IMR-90 (cell line): ENCODE measurements around the gene ARHGAP24. TPM values are rescaled to one million over a fixed set of nuclear protein-coding genes. Genes with fewer than 3 reads are reported as not detected.

Experiments used
- ATAC-seq: fragments of 200-7000 bp; cut with Tn5 transposase; 2 replicates; pipeline ENCODE4 v1.9.1; 2020; ENCODE audit warnings: low read depth, mild to moderate bottlenecking, moderate library complexity
- BruUV-seq: library from RNA; stranded (reverse); fragments of 400-500 nt; replicated peaks from 2 replicates; lab custom pipeline; 2021; lab: Mats Ljungman, UMichigan
- CTCF ChIA-PET: fragments of 300-600 bp; formaldehyde crosslinking; extraction: SDS; loops from one replicate; lab custom pipeline; 2021; ENCODE audit warnings: antibody characterized with exemption; lab: Yijun Ruan, JAX
- POLR2A ChIA-PET: fragments of 300-600 bp; sonication (Branson Sonifier 250); formaldehyde crosslinking; loops from one replicate; lab custom pipeline; 2022; ENCODE audit warnings: antibody characterized with exemption; ENCODE audit not compliant: unreplicated experiment; lab: Charles Lee
- DNase-seq: peaks from one replicate; pipeline ENCODE4 v3.0.0; 2013
- H2AFZ ChIP-seq: replicated peaks from 2 replicates; pipeline ENCODE3; 2013; ENCODE audit warnings: low read length, mild to moderate bottlenecking; ENCODE audit not compliant: poor library complexity
- H2AK5ac ChIP-seq: 2 replicates; pipeline ENCODE4 v1.6.1; 2013; ENCODE audit warnings: low read depth, low read length, inconsistent platforms
- H2AK9ac ChIP-seq: replicated peaks from 2 replicates; pipeline ENCODE3; 2013; ENCODE audit warnings: mild to moderate bottlenecking, low read depth, low read length, moderate library complexity; ENCODE audit not compliant: poor library complexity
- H2BK120ac ChIP-seq: 2 replicates; pipeline ENCODE4 v1.6.1; 2013; ENCODE audit warnings: low read depth, low read length, inconsistent platforms
- H2BK15ac ChIP-seq: 3 replicates; pipeline ENCODE4 v1.6.1; 2013; ENCODE audit warnings: low read depth, low read length, inconsistent platforms
- H2BK20ac ChIP-seq: 2 replicates; pipeline ENCODE4 v1.6.1; 2013; ENCODE audit warnings: low read depth, mild to moderate bottlenecking, inconsistent platforms, low read length, moderate library complexity
- H2BK5ac ChIP-seq: 2 replicates; pipeline ENCODE4 v1.6.1; 2013; ENCODE audit warnings: mild to moderate bottlenecking, low read depth, low read length, inconsistent platforms; ENCODE audit not compliant: poor library complexity, severe bottlenecking
- H3K14ac ChIP-seq: replicated peaks from 2 replicates; pipeline ENCODE4 v1.6.1; 2013; ENCODE audit warnings: low read depth, low read length, inconsistent platforms
- H3K18ac ChIP-seq: 2 replicates; pipeline ENCODE4 v1.6.1; 2013; ENCODE audit warnings: low read depth, low read length, control low read depth
- H3K23ac ChIP-seq: 2 replicates; pipeline ENCODE4 v1.6.1; 2013; ENCODE audit warnings: low read depth, low read length, inconsistent platforms
- H3K27ac ChIP-seq: 2 replicates; pipeline ENCODE4 v1.5.1; 2013; ENCODE audit warnings: mild to moderate bottlenecking, control low read depth, low read length; ENCODE audit not compliant: insufficient read depth
- H3K27me3 ChIP-seq: 2 replicates; pipeline ENCODE4 v1.6.1; 2013; ENCODE audit warnings: low read length; ENCODE audit not compliant: control insufficient read depth, insufficient read depth
- H3K36me3 ChIP-seq: 2 replicates; pipeline ENCODE4 v1.6.1; 2013; ENCODE audit warnings: low read length, mixed read lengths; ENCODE audit not compliant: control insufficient read depth, insufficient read depth
- H3K4ac ChIP-seq: 2 replicates; pipeline ENCODE4 v1.6.1; 2013; ENCODE audit warnings: low read depth, low read length, inconsistent platforms
- H3K4me1 ChIP-seq: 2 replicates; pipeline ENCODE4 v1.6.1; 2013; ENCODE audit warnings: low read length, mixed read lengths; ENCODE audit not compliant: control insufficient read depth, insufficient read depth
- H3K4me2 ChIP-seq: 2 replicates; pipeline ENCODE4 v1.6.1; 2013; ENCODE audit warnings: low read depth, mild to moderate bottlenecking, control low read depth, low read length, moderate library complexity
- H3K4me3 ChIP-seq: 2 replicates; pipeline ENCODE4 v1.5.1; 2013; ENCODE audit warnings: low read depth, mild to moderate bottlenecking, control low read depth, low read length, moderate library complexity; ENCODE audit not compliant: insufficient read depth
- H3K56ac ChIP-seq: 2 replicates; pipeline ENCODE4 v1.6.1; 2013; ENCODE audit warnings: low read length, inconsistent platforms; ENCODE audit not compliant: insufficient read depth; ENCODE audit errors: extremely low read depth
- H3K79me1 ChIP-seq, 2 experiments: 2 replicates each; pipeline ENCODE4 v1.6.1; 2013; ENCODE audit warnings: low read length in 2 of 2, inconsistent platforms in 1 of 2, low read depth in 1 of 2
- H3K9ac ChIP-seq: 2 replicates; pipeline ENCODE4 v1.6.1; 2013; ENCODE audit warnings: low read depth, low read length, control low read depth
- H3K9me1 ChIP-seq: 2 replicates; pipeline ENCODE4 v1.6.1; 2013; ENCODE audit warnings: low read length, inconsistent platforms; ENCODE audit not compliant: insufficient read depth
- H3K9me3 ChIP-seq: 2 replicates; pipeline ENCODE4 v1.6.1; 2013; ENCODE audit warnings: low read length; ENCODE audit not compliant: control insufficient read depth, insufficient read depth
- H4K20me1 ChIP-seq: 2 replicates; pipeline ENCODE4 v1.6.1; 2013; ENCODE audit warnings: low read length, inconsistent platforms; ENCODE audit not compliant: insufficient read depth
- H4K5ac ChIP-seq: 2 replicates; pipeline ENCODE4 v1.6.1; 2013; ENCODE audit warnings: mild to moderate bottlenecking, low read depth, low read length, control low read depth
- H4K8ac ChIP-seq, 2 experiments: 2 replicates each; pipeline ENCODE4 v1.6.1; 2013; ENCODE audit warnings: low read depth in 2 of 2, low read length in 2 of 2, control low read depth in 1 of 2, inconsistent platforms in 1 of 2
- H4K91ac ChIP-seq: 2 replicates; pipeline ENCODE4 v1.6.1; 2013; ENCODE audit warnings: low read depth, low read length, inconsistent platforms; ENCODE audit not compliant: insufficient read depth
- BHLHE40 ChIP-seq: fragments of 150-350 bp; IDR thresholded peaks from 2 replicates; pipeline ENCODE4 v1.6.1; 2016; ENCODE audit warnings: mild to moderate bottlenecking, low read depth, low read length
- CEBPB ChIP-seq: IDR thresholded peaks from 2 replicates; pipeline ENCODE4 v1.6.1; 2012; ENCODE audit warnings: low read depth, low read length, improper control_type of control experiment
- CHD1 ChIP-seq: IDR thresholded peaks from 2 replicates; pipeline ENCODE4 v1.6.1; 2012; ENCODE audit warnings: low read depth, low read length, improper control_type of control experiment
- CTCF ChIP-seq: conservative IDR thresholded peaks from 2 replicates; pipeline ENCODE4 v1.5.1; 2012; ENCODE audit warnings: mild to moderate bottlenecking, low read depth, low read length, improper control_type of control experiment
- ELK1 ChIP-seq: fragments of 150-350 bp; IDR thresholded peaks from 2 replicates; pipeline ENCODE4 v1.6.1; 2016; ENCODE audit warnings: low read depth, mild to moderate bottlenecking, low read length, moderate library complexity, borderline replicate concordance
- FOS ChIP-seq: fragments of 150-350 bp; IDR thresholded peaks from 2 replicates; pipeline ENCODE4 v1.6.1; 2016; ENCODE audit warnings: low read depth, low read length
- MAFK ChIP-seq: IDR thresholded peaks from 2 replicates; pipeline ENCODE4 v1.6.1; 2012; ENCODE audit warnings: low read depth, low read length, improper control_type of control experiment
- MAZ ChIP-seq: IDR thresholded peaks from 2 replicates; pipeline ENCODE4 v1.6.1; 2012; ENCODE audit warnings: low read depth, mild to moderate bottlenecking, low read length, improper control_type of control experiment, moderate library complexity, borderline replicate concordance
- MXI1 ChIP-seq: IDR thresholded peaks from 2 replicates; pipeline ENCODE4 v1.6.1; 2012; ENCODE audit warnings: low read depth, mild to moderate bottlenecking, low read length, moderate library complexity, borderline replicate concordance
- NFE2L2 ChIP-seq: fragments of 150-350 bp; IDR thresholded peaks from 2 replicates; pipeline ENCODE4 v1.6.1; 2016; ENCODE audit warnings: low read depth, mild to moderate bottlenecking, low read length
- RAD21 ChIP-seq: IDR thresholded peaks from 2 replicates; pipeline ENCODE4 v1.6.1; 2012; ENCODE audit warnings: low read length, improper control_type of control experiment
- RCOR1 ChIP-seq: IDR thresholded peaks from 2 replicates; pipeline ENCODE4 v1.6.1; 2012; ENCODE audit warnings: mild to moderate bottlenecking, low read length, improper control_type of control experiment; ENCODE audit not compliant: insufficient replicate concordance
- RFX5 ChIP-seq: IDR thresholded peaks from 2 replicates; pipeline ENCODE4 v1.8.0; 2012; ENCODE audit warnings: low read depth, mild to moderate bottlenecking, low read length, moderate library complexity
- SMC3 ChIP-seq: fragments of 150-350 bp; IDR thresholded peaks from 2 replicates; pipeline ENCODE4 v1.6.1; 2016; ENCODE audit warnings: low read depth, mild to moderate bottlenecking, antibody characterized with exemption, low read length, moderate library complexity
- USF2 ChIP-seq: fragments of 150-350 bp; IDR thresholded peaks from 2 replicates; pipeline ENCODE4 v1.6.1; 2017; ENCODE audit warnings: mild to moderate bottlenecking, antibody characterized with exemption, low read length, low read depth
- WGBS, 2 experiments: methylation state at CpG; one replicate each; pipeline versions ENCODE4 v1.1.5 to v1.1.7; 2013; ENCODE audit warnings: missing lambda C conversion rate in 2 of 2; ENCODE audit not compliant: insufficient read length in 1 of 2; ENCODE audit errors: extremely low coverage in 2 of 2; 5-methylcytosine and 5-hydroxymethylcytosine counted together
- dilution Hi-C: fragments of 300-500 bp; cut with HindIII; formaldehyde crosslinking; loops from one replicate; pipeline ENCODE4 v1.14.3; 2018; ENCODE audit warnings: low sequenced_read_pairs; ENCODE audit not compliant: unreplicated experiment
- in situ Hi-C: fragments of 300-500 bp; cut with MboI; formaldehyde crosslinking; loops from 3 replicates; pipeline ENCODE4 v1.14.3; 2019; ENCODE audit warnings: low sequenced_read_pairs, inconsistent platforms, mixed read lengths
- intact Hi-C: fragments of 100-400 bp; cut with micrococcal nuclease; formaldehyde crosslinking; loops from 2 replicates; pipeline ENCODE4 v1.10.0; 2022
- polyA plus RNA-seq, 3 experiments: library from polyadenylated mRNA; depleted of rRNA; stranded (reverse); fragments of >200 nt; gene quantifications; 2 replicates each; pipeline ENCODE4 v1.2.3, GENCODE V29; 2012; ENCODE audit warnings: low replicate concordance in 1 of 3
- total RNA-seq: library from RNA; depleted of rRNA; stranded (reverse); fragments of >200 nt; gene quantifications from 2 replicates; pipeline ENCODE4 v1.2.3, GENCODE V29; 2012

ARHGAP24 gene
- total and polyA plus RNA-seq, 2 of the 4 experiments (the other 2 are of a cell fraction) = 11.9 to 24.0 TPM

GRCh38 chr4:85763202-85763601 is 288.3 kb downstream of the ARHGAP24 start:
- BruUV-seq = no TSS peak
- DNase-seq = no peak
- H2AK5ac ChIP-seq = peak overlapping the region; percentile 80
- no peak overlapping the region for H3K9ac ChIP-seq
- peak overlapping the region; percentile 15 for H3K27ac ChIP-seq
- WGBS, 2 experiments = no CpG with 5 or more reads among the region's 2 CpGs
- no peaks in the 10 kb centered on the region; the same call in 1 of the 2 replicates for H4K20me1 ChIP-seq
- peak overlapping the region; percentile 92 for H3K14ac ChIP-seq
- no peak for TF ChIP-seq MAFK
- no peak for TF ChIP-seq CHD1
- no peak for TF ChIP-seq RAD21
- no peak for TF ChIP-seq RCOR1
- TF ChIP-seq MXI1 = no peak
- TF ChIP-seq CTCF = no peak
- no peak for TF ChIP-seq USF2
- TF ChIP-seq SMC3 = no peak
- TF ChIP-seq BHLHE40 = no peak
- TF ChIP-seq RFX5 = no peak
- no peak for TF ChIP-seq FOS
- no peak for TF ChIP-seq NFE2L2
- no peak for TF ChIP-seq MAZ
- TF ChIP-seq CEBPB = no peak
- no peak for TF ChIP-seq ELK1
- H2BK20ac ChIP-seq = peak overlapping the region; percentile 97
- peak overlapping the region; percentile 74 for H2AFZ ChIP-seq
- peak overlapping the region; percentile 96 for H3K4ac ChIP-seq
- peak overlapping the region; percentile 98 for H2BK120ac ChIP-seq
- H3K79me1 ChIP-seq = 0 out of 4 replicates have a peak, but pooled peaks cover 0 to 3% of the 10 kb centered on the region in 2 experiments
- intact Hi-C loops (no loop called here), in situ Hi-C loops (loop anchor here (10.0 kb wide), 1 partner anchor 272 kb away; no protein-coding TSS in a partner anchor), dilution Hi-C loops (no loop called here)
- POLR2A ChIA-PET = interaction anchor here (1.1 kb wide), 1 partner anchor 18 kb away, joined by 4 read pairs; no protein-coding TSS in a partner anchor
- peak overlapping the region; percentile 82 for H2AK9ac ChIP-seq
- peak overlapping the region; percentile 97 for H2BK15ac ChIP-seq
- H2BK5ac ChIP-seq = peak overlapping the region; percentile 88
- ATAC-seq = no peak
- H4K5ac ChIP-seq = peak overlapping the region; percentile 95
- H3K4me1 ChIP-seq = peaks cover 14% of the 10 kb centered on the region
- no peak overlapping the region for H3K4me3 ChIP-seq
- H3K36me3 ChIP-seq = no peaks in the 10 kb centered on the region
- peak overlapping the region; percentile 48; the same call in 1 of the 2 replicates for H3K4me2 ChIP-seq
- no peak overlapping the region for H3K56ac ChIP-seq
- H3K27me3 ChIP-seq = no peaks in the 10 kb centered on the region
- no peaks in the 10 kb centered on the region for H3K9me3 ChIP-seq
- peak overlapping the region; percentile 78 to 86; a peak in 3 of 4 replicates for H4K8ac ChIP-seq
- H3K18ac ChIP-seq = peak overlapping the region; percentile 90
- peak overlapping the region; percentile 85; the same call in 1 of the 2 replicates for H4K91ac ChIP-seq
- CTCF ChIA-PET = interaction anchor here (1.2 to 2.3 kb wide), 3 partner anchors 34 to 206 kb away, joined by 4 to 16 read pairs (median 9); no protein-coding TSS in a partner anchor
- H3K9me1 ChIP-seq = peaks cover 3% of the 10 kb centered on the region; the same call in 1 of the 2 replicates
- peak overlapping the region; percentile 92; the same call in 1 of the 2 replicates for H3K23ac ChIP-seq
